HG03060 (cell line): ENCODE results near the gene STOX2.

Source experiments
- ATAC-seq: cut with Tn5 transposase; IDR thresholded peaks from one replicate; pipeline ENCODE4 v1.9.1; 2021; ENCODE audit warnings: low read depth, moderate number of reproducible peaks; ENCODE audit not compliant: unreplicated experiment

The STOX2 gene, protein sequence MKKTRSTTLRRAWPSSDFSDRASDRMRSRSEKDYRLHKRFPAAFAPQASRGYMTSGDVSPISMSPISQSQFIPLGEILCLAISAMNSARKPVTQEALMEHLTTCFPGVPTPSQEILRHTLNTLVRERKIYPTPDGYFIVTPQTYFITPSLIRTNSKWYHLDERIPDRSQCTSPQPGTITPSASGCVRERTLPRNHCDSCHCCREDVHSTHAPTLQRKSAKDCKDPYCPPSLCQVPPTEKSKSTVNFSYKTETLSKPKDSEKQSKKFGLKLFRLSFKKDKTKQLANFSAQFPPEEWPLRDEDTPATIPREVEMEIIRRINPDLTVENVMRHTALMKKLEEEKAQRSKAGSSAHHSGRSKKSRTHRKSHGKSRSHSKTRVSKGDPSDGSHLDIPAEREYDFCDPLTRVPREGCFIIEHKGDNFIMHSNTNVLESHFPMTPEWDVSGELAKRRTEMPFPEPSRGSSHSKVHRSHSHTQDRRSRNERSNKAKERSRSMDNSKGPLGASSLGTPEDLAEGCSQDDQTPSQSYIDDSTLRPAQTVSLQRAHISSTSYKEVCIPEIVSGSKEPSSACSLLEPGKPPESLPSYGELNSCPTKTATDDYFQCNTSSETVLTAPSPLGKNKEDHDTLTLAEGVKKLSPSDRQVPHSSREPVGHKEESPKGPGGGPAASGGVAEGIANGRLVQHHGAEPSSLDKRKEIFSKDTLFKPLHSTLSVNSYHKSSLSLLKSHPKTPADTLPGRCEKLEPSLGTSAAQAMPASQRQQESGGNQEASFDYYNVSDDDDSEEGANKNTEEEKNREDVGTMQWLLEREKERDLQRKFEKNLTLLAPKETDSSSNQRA (N-terminal part only)

DNA sequence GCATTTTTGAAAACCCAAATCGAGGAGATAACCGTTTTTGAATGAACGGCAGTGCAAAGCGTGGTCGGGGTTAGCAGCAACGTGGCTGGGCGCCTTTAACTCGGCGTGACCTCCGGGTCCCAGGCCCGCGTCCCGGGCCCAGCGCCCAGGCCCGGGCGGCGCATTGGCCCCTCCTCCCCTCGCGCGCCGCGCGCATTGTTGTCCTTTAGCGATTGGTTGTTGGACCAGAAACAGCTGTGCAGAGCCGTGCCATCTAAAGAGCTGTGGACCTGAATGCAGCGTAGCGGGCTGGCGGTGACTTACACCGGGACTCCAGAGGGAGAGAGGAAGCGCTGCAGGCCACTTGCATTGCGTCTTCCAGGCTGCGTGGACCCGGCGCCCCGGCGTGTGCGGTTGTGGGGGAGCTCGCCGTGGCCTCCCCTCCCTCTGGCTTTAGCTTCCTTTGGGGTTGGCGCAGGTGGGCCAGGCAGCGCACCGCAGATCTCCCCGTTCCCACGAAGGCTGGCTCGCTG, at the start of gene STOX2:
TSS of gene STOX2 (plus strand) at position 227 of the 512 bp plus-strand sequence. CDS start 1,484 bp downstream, outside the sequence.
- no peak for ATAC-seq

DNA sequence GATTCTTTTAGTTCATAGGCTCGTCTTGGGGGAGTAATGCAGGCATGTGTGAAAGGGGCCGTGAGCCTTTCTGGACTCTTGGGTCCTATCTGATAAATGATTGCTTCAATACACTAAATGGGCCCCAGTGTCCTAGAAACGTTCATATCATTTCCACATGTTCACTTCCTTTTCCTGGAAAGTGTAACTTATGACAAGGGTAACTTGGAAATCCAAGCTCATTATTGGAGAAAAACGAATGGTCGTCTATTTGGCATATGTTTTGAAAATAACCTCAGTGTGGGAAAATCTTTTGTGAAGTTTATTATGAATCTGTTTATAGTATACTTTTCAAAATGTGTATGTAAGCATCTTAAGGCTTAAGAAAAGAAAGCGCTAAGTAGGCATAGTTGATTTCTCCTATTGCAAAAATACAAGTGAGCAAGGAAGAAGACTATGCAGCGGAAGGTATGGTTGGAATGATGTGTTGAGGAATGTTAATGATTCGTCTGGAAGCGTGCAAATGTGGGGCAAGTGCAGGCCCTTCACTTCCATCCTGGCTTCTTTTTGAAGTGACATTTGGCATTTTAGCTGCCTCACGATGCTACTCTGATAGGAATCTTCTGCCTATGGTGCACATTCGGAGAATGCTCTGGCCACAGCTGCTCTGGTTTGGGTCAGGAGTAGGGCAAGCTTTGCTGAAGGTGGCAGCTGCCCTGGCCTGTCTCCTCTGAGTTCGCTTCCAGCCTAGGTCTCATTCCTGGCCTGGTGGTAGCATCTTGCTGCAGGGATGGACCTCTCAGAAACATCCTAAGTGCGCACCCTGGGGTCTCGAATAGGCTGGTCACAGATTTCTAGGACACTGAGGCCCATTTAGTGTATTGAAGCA, 49.5 kb upstream of the STOX2 start:
- ATAC-seq = no peak

DNA sequence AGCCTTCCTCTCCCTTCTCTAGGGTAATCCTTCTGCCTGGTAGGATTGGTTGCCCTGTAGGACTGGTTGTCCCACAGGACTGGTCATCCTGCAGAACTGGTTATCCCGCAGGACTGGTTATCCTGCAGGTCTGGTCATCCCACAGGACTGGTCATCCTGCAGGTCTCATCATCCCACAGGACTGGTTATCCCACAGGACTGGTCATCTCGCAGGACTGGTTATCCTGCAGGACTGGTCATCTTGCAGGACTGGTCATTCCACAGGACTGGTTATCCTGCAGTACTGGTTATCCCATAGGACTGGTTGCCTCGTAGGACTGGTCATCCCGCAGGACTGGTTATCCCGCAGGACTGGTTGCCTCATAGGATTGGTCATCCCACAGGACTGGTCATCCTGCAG, 48.1 kb upstream of the STOX2 start:
- no peak for ATAC-seq

DNA sequence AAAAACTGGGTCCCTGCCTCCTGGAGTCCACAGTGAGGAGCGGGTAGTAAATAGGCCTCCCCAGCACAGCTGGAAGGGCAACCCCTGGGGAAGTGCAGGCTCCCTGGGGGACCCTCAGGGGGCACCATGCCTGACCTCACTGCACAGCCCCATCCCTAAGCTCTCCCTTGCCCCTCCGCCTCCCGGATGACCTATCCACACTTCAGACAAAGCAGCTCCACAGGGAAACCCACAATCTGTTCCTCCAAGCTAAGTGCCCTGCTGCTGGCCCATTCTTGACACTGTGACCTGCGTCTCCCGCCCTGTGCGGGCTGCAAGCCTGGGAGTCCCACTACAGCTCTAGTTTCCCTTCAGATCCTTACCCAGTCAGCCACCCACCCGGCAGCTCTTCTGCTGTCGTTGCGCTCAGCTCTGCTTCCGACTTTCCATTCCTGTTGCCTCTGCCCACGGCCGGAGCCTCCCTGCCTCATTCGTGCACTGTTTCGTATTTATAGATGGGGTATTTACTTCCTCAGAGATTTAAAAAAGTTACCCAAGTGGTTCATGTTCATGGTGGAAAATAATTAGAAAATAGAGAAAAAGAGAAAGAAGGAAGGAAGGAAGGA, 47.0 kb upstream of the STOX2 start:
- ATAC-seq = no peak

DNA sequence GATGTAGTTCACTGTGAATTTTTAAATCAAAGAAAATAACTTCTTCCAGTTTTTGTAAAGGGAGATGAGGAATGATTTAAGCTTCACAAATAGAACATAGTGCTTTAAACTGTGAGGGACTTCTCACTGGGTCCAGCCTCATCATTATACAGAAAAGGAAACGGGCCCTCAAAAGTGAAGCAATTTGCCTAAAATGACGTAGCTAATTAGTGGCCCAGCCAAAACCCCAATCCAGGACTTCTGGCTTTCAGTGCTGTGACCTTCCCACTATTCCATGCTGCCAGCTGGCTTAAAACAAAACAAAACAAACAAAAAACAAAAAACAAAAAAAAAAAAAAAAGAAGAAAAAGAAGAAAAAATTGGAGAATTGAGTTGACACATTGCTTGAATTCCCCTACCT, 45.0 kb upstream of the STOX2 start:
- no peak for ATAC-seq

DNA sequence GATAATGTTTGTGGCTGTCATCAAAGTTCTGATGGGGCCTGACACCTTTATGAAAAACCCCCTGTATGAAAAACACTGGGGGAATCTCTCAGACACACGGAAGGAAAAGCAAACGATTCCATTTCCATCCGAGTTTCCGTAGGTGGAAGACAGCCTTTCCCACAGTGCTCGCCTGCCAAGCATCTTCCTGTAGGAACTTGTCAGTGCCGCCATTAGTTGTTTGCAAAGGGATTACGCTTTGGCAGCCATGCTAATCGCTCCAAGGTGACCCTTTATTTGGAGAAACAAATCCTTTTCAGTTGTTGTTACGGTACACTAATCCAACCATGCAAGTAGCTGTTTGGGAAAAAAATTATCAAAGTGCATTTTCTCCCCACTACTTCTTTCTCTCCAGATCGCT, 44.4 kb upstream of the STOX2 start:
- no peak for ATAC-seq

DNA sequence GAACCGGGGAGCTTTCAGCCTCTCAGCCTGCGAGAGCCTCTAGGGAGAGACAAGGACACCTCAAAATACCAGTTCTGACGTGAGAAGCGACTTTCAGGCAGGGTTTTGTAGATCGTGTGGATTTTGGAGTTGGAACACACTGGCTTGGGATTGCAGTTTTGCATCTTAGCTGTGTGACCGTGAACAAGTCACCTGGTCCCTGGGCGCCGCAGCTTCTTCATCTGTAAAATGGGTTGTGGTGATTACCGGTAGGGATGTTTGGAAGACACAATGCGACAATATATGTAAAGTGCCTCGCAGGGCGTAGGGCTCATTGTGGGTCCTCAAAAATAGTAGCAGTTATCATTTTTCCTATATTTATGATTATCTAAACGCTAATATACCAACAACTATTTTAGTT, 43.7 kb upstream of the STOX2 start:
- ATAC-seq = no peak

DNA sequence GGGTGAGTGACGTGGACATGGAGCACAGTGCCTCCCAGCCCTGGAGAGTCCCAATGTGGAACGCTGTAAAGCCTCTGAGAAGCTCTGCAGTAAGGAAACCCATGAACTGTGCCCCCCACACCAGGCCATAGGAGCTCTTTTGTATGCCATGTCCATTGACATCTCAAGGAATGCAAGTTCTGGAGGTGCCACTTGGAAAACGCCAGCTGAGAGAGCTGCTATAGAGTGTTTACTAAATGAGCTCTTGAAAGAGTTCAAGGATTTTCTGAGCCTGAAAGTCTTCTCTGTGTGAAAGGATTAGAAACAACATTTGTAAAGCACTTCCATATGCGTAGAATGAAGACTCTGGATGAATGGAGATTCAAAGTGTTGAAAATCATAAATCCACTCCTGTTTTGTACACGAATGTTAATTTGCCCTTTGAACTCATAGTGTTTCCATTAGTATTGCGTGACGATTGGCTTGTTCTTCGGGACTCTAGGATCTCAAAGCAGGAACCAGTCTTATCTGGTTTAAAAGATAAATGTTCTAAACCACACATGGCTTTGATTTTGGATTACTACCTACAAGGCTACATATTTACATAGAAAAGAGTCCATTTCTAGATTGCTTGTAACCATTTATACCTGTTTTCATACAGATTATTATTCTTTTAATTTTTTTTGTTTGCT, 41.8 kb upstream of the STOX2 start:
- ATAC-seq = no peak

DNA sequence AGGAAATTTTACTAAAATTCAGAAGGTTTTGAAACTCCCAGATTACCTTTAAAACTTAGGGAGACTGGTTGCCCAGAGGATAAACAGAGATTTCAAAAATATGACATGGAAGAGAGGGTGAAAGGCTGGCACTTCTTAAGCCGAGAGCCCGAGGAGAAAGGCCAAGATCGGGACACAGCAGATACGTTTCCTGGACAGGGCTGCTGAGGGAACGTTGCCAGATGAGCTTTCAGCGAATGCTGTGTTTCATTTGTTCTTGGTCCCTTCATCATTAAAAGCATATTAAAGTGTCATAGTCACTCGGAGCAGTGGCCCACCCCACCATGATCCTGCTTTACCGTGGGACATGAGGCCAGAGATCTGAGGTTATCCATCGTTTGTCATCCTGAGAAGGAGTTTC, 37.9 kb upstream of the STOX2 start:
- ATAC-seq = no peak

DNA sequence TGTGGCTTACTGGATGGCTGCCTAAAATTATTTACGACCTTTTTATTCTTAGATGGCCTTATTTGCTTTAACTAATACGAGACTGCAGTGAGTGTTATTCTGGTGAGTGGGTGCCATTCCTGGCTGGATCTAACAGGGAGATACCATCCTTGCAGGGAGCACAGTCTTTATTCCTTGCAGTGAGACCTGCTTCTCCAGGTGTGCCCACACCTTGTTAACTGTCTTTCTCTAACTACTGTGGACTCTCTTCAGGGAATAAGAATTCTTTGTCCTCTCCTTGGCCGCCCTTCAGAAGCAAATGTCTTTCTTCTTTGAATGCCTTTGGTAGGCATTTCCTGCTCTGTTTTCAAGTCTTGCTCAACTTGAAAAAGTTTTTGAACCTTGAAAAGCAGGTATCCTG, 34.1 kb upstream of the STOX2 start:
- no peak for ATAC-seq

DNA sequence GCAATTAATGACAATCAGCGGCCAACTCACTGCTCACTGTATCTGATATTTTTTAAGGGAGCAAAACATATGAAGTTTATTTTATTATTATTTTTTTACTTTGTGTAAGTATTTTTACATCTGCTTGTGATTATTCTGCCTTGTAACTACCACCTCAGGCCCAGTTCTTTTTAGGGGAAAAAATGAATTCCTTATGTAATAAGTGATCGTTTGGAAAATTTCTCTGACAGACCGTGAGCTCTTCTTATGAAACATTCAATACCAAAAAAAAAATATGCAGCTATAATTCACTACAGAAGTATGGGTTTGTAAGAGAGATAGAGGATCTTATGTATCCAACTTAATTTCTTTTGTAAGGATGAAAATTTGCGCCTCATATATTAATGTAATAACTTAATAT, 33.5 kb upstream of the STOX2 start:
- no peak for ATAC-seq

DNA sequence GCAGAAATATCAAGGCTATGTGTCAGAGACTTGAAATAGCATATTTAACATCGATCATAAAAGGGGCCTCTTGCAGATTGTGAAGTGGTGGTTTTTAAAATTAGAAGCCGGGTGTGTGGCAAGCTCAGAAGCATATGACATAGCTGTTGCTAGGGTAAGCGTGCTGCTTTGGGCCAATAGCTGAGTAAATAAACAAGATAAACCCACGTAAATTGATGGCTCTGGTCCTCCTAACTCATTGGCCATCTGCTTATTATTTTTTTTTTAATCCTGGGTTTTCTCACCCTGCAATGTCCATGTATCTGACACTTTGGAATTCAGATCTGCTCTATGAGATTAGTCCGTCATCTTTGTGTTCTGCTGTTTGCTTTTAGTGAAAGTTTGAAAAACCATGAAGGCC, 32.6 kb upstream of the STOX2 start:
- ATAC-seq = no peak

DNA sequence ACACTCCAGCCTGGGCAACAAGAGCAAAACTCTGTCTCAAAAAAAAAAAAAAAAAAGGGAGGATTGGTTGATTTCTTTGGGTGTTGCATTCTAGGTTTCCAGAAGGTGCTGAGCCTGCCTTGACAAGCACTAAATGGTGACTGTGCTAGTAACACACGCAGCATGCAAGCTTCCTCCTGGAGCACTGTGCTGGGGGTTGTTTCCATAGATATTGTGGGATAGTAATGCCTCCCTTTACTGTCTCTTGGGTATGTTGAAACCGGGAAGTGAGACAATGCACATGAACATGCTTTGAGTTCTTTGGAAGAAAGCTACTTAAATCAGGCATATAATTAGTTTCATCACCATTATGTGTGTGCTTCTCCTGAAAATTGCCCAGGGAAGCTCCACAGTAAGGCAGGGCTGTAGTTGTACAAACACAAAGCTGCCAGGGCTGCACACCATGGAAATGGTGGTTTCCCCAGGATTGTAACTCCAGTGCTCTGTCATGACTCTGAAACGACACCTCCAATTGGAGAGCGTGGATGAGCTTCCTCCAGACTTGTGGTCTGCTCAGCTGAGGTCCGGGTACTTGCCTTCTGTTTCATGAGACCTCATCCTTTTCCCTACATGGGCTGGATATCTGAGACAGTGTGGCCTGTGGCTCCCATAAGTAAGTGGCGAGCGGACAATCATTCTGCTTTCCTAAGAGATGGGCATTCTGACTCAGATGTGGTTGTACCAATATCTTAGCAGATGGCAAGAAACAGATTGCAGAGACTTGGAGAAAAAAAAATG, 31.5 kb upstream of the STOX2 start:
- no peak for ATAC-seq

DNA sequence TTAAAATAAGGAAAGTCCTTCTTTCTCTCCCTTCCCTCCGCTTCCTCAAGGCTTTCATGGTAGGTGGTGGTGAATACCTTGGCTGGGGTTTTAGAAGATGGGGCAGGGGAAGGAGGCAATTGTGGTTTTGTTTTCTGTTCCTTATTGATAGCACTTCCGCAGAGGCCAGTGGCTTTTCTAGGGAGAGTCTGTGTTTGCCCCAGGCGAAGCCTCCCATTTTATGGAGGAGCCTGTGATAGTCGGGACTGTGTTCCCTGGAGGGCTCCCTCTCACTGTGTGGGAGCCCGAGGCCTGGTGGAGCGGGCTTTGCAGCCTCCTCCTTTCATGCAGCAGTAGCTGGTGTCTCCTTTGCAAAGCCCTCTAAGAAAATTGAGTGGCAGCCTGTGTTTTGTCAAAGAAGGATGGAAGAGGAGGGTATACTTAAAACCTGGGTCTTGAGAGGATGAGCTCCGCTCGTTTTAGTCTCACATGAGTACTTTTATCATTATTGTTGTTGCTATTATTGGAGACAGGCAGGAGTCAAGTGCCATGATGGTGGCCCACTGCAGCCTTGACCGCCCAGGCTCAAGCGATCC, 29.8 kb upstream of the STOX2 start:
- no peak for ATAC-seq

DNA sequence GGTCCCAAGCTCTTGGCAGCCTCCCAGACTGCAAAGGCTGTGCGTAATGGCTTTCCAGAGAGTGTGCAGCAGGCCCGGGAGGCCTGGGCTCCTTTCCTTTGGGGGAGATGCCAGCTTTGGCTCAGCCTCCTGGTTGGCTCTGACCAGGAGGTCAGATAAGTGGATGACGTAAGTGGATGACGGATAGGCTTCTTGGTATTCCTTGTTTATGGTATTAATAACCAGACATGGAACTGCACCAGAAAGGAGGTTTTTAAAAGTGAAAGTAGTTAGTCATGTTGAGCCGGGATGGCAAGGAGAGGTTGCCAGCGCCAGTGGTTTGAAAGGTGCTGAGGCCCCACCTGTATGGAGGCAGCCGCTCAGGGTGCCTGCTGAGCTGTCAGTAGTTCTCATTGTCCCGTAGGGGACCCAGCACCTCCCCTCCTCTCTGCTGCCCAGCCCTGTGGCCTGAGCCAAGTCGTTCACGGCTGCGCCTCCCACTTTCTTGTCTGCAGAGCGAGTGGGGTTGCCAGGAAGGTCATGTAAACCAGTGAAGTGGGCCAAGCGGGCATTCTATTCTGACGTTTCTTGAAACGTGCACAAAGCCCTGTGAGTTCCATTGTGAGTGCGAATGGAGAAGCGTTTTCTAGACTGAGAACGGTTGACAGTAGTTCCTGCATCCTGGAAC, 28.7 kb upstream of the STOX2 start:
- ATAC-seq = no peak

DNA sequence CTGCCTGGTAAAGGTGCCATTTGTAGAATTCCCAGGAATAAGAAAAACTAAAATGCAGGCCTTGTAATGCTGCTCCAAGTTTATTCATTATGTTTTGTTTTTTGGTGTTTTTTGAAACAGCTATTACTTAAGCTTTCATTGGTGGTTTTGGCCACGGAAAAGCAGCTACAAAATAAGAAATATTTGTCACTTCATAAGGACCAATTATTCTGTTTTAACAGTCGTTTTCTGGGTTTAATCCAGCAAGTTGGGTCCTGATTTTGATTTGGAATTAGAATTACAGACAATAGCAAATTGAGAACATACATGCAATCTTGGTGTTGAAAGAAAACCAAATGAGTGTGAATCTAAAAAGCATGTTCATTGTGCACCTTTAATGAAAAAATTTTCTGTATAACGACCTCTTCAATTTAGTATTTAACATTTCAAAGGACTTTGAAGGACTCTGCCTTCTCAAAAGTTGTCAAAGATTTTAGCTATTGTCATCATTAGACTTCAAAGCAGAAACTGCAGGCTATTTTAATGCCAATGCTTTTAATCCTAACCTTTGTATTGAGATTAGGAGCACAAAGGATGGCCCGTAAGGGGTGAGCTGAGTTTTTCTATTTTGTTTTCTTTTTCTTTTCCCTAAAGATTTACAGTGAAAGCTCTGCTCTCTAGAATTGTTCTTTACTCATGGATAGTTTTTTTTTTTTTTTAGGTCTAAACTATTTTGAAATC, 26.7 kb upstream of the STOX2 start:
- ATAC-seq = no peak

DNA sequence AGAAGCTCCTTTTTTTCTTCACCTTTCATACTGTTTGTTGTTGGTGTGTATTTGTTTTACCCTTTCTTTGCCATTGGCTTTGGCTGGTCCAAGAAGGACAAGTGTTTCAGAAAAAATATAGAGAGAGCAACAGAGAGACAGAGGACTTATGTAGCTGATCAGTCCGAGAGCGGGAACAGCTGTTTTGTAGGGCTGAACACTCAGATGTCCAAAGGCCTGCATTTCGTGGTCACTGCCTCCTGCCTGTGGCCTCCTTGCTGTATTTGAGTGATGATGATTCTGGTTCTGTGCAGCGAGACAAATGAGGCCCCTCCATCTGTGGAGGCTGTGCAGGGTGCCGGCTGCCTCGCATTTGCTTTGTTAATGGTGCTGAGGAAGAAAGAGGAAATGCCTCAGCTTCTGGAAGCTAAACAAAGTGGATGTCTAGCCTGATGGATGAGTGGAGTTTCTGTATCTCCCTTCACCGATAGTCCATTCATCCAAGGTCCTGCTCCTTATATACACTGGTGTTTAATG, 19.8 kb upstream of the STOX2 start:
- ATAC-seq = no peak
